Urinary bladder (tissue), 4 donors: ENCODE results near the gene CEACAM20. TPM values are rescaled to one million over a fixed set of nuclear protein-coding genes. Genes with fewer than 3 reads are reported as not detected.
"Not testable (repeated sequence)": the region's sequence is repeated elsewhere in the genome, so short reads cannot be mapped to it uniquely, and the experiment has no call there.

Source experiments
- DNase-seq: peaks from one replicate; pipeline ENCODE4 v3.0.0-alpha.2; 2015; ENCODE audit errors: extremely low spot score
- H3K27ac ChIP-seq: one replicate; pipeline ENCODE4 v1.5.1; 2013; ENCODE audit warnings: low read depth, mild to moderate bottlenecking, moderate library complexity
- H3K36me3 ChIP-seq: one replicate; pipeline ENCODE4 v1.6.1; 2013; ENCODE audit warnings: mild to moderate bottlenecking, moderate library complexity; ENCODE audit not compliant: insufficient read depth
- H3K4me1 ChIP-seq: one replicate; pipeline ENCODE4 v1.6.1; 2013; ENCODE audit warnings: mild to moderate bottlenecking, moderate library complexity; ENCODE audit not compliant: insufficient read depth
- H3K4me3 ChIP-seq: one replicate; pipeline ENCODE4 v1.5.1; 2013; ENCODE audit warnings: low read depth, low read length
- WGBS: extraction: QIAGEN DNeasy Blood & Tissue Kit; methylation state at CpG from one replicate; pipeline ENCODE4 v1.1.7; 2013; 5-methylcytosine and 5-hydroxymethylcytosine counted together
- polyA plus RNA-seq: library from polyadenylated mRNA; stranded (reverse); fragments of 200-250 nt; gene quantifications from one replicate; pipeline ENCODE4 v1.2.3, GENCODE V29; 2013
- total RNA-seq: library from RNA; depleted of rRNA; stranded (reverse); fragments of >200 nt; gene quantifications from one replicate; pipeline ENCODE4 v1.2.3, GENCODE V29; 2014
- donor health status: healthy with polysubstance abuse.
- donor health status: healthy.

The CEACAM20 gene
- total and polyA plus RNA-seq, 2 donors, result not detected

GRCh38 chr19:44535361-44535760 lies 5.9 kb upstream of the CEACAM20 start:
- not testable (repeated sequence) for H3K27ac ChIP-seq, H3K36me3 ChIP-seq, DNase-seq, H3K4me3 ChIP-seq, H3K4me1 ChIP-seq
- 54% methylated on average over 3 of the region's 3 CpGs for WGBS

GRCh38 chr19:44532819-44533218 lies 3.3 kb upstream of the CEACAM20 start:
- WGBS, result 83% methylated on average over 5 of the region's 5 CpGs
- no peaks in the 10 kb centered on the region for H3K36me3 ChIP-seq
- H3K27ac ChIP-seq, result no peak overlapping the region
- H3K4me1 ChIP-seq, result no peaks in the 10 kb centered on the region
- H3K4me3 ChIP-seq, result no peak overlapping the region
- no peak for DNase-seq

GRCh38 chr19:44530777-44531176 lies 1.3 kb upstream of the CEACAM20 start:
- Histone ChIP-seq H3K4me3 (no peak overlapping the region), H3K27ac (no peak overlapping the region), H3K36me3 (no peaks in the 10 kb centered on the region), H3K4me1 (no peaks in the 10 kb centered on the region)
- no peak for DNase-seq
- WGBS, result 67% methylated on average over 6 of the region's 6 CpGs

- Histone ChIP-seq H3K27ac (no peak overlapping the region), H3K4me3 (no peak overlapping the region), H3K4me1 (no peaks in the 10 kb centered on the region), H3K36me3 (no peaks in the 10 kb centered on the region)
- WGBS, result 85% methylated on average over 7 of the region's 7 CpGs
- DNase-seq, result no peak
These were observed 1.9 kb downstream of the CEACAM20 start for GRCh38 chr19:44527554-44527953.

GRCh38 chr19:44525721-44526430 lies 3.6 kb downstream of the CEACAM20 start:
- Histone ChIP-seq H3K4me1 (no peaks in the 10 kb centered on the region), H3K27ac (no peak overlapping the region), H3K36me3 (no peaks in the 10 kb centered on the region), H3K4me3 (no peak overlapping the region)
- no peak for DNase-seq
- whole genome bisulfite sequencing, result 23% methylated on average over 4 of the region's 4 CpGs

- 90% methylated on average over 2 of the region's 2 CpGs for WGBS
- H3K36me3 ChIP-seq, result no peaks in the 10 kb centered on the region
- H3K4me3 ChIP-seq, result no peak overlapping the region
- H3K4me1 ChIP-seq, result no peaks in the 10 kb centered on the region
- no peak for DNase-seq
- H3K27ac ChIP-seq, result no peak overlapping the region
These were observed 8.1 kb downstream of the CEACAM20 start for GRCh38 chr19:44521370-44521769.

- Histone ChIP-seq H3K36me3 (no peaks in the 10 kb centered on the region), H3K4me3 (no peak overlapping the region), H3K27ac (no peak overlapping the region), H3K4me1 (no peaks in the 10 kb centered on the region)
- 65% methylated on average over 7 of the region's 7 CpGs for WGBS
- no peak for DNase-seq
These were observed 12.3 kb downstream of the CEACAM20 start for GRCh38 chr19:44517146-44517545.

GRCh38 chr19:44515907-44516306 lies 13.6 kb downstream of the CEACAM20 start:
- no peak for DNase-seq
- Histone ChIP-seq H3K27ac (no peak overlapping the region), H3K36me3 (no peaks in the 10 kb centered on the region), H3K4me3 (no peak overlapping the region), H3K4me1 (no peaks in the 10 kb centered on the region)
- WGBS, result 93% methylated on average over 1 of the region's 1 CpG

- Histone ChIP-seq H3K4me3 (no peak overlapping the region), H3K36me3 (no peaks in the 10 kb centered on the region), H3K27ac (no peak overlapping the region), H3K4me1 (no peaks in the 10 kb centered on the region)
- WGBS, result 78% methylated on average over 3 of the region's 3 CpGs
- DNase-seq, result no peak
These were observed 14.4 kb downstream of the CEACAM20 start for GRCh38 chr19:44515031-44515430.

- H3K36me3 ChIP-seq, result no peaks in the 10 kb centered on the region
- DNase-seq, result no peak
- no peak overlapping the region for H3K27ac ChIP-seq
- no peaks in the 10 kb centered on the region for H3K4me1 ChIP-seq
- WGBS, result 33% methylated on average over 12 of the region's 12 CpGs
- H3K4me3 ChIP-seq, result no peak overlapping the region
These were observed 16.9 kb downstream of the CEACAM20 start for GRCh38 chr19:44512326-44513298.

GRCh38 chr19:44509478-44509877 lies 20.0 kb downstream of the CEACAM20 start:
- H3K27ac ChIP-seq, result no peak overlapping the region
- H3K4me1 ChIP-seq, result no peaks in the 10 kb centered on the region
- no peak overlapping the region for H3K4me3 ChIP-seq
- no peaks in the 10 kb centered on the region for H3K36me3 ChIP-seq
- no peak for DNase-seq

- Histone ChIP-seq H3K27ac (peak within 1 kb of the TSS; percentile 89), H3K4me1 (no peaks in the 10 kb centered on the region), H3K4me3 (peak within 1 kb of the TSS; percentile 88), H3K36me3 (peaks cover 7% of the 10 kb centered on the region)
- WGBS, result under 1% methylated on average over 78 of the region's 78 CpGs
- DNase-seq, result peak; percentile 91
These were observed 29.2 kb downstream of the CEACAM20 start, which contains the start of gene ZNF180 for GRCh38 chr19:44499962-44500949. ZNF180 (minus strand) TSS chr19:44500522; CDS start chr19:44497334, 3,188 bp downstream.

GRCh38 chr19:44499559-44499958 lies 29.9 kb downstream of the CEACAM20 start:
- 11% methylated on average over 6 of the region's 6 CpGs for WGBS
- Histone ChIP-seq H3K4me3 (peak overlapping the region; percentile 88), H3K4me1 (no peaks in the 10 kb centered on the region), H3K27ac (no peak overlapping the region), H3K36me3 (peaks cover 10% of the 10 kb centered on the region)
- no peak for DNase-seq
